SK-N-SH (cell line): ENCODE measurements around the gene LEPROT. TPM values are rescaled to one million over a fixed set of nuclear protein-coding genes. Genes with fewer than 3 reads are reported as not detected.

Experiments
- CTCF ChIA-PET: fragments of 300-600, 350-600 bp; formaldehyde crosslinking; extraction: SDS; loops from one replicate; lab custom pipeline; 2021; lab: Yijun Ruan, JAX
- POLR2A ChIA-PET: fragments of 350-600 bp; sonication (Branson Sonifier 250); formaldehyde crosslinking; extraction: SDS; loops from one replicate; lab custom pipeline; 2020; ENCODE audit warnings: antibody characterized with exemption, inconsistent platforms; lab: Yijun Ruan, JAX
- DNase-seq: peaks from one replicate; pipeline ENCODE4 v3.0.0; 2012
- H2AFZ ChIP-seq: fragments of 200-600 bp; sonication (generic); 2 replicates; pipeline ENCODE4 v1.8.1; 2016; ENCODE audit warnings: antibody characterized with exemption, mild to moderate bottlenecking, low read depth
- H3F3A ChIP-seq: fragments of 200-600 bp; sonication (generic); replicated peaks from 2 replicates; pipeline ENCODE3; 2016; ENCODE audit warnings: antibody characterized with exemption, mild to moderate bottlenecking; ENCODE audit not compliant: insufficient read depth
- H3K27ac ChIP-seq, 2 experiments: fragments of 200-500 bp in 1 of 2; fragments of 200-600 bp in 1 of 2; sonication (Bioruptor generic) in 1 of 2; sonication (generic), shearing (Covaris generic) in 1 of 2; 2 replicates each; pipeline versions ENCODE4 v1.5.1 to v1.6.1; 2014 to 2016; ENCODE audit warnings: low read depth in 2 of 2, inconsistent platforms in 1 of 2, low read length in 1 of 2, mild to moderate bottlenecking in 1 of 2, mixed read lengths in 1 of 2
- H3K27me3 ChIP-seq: fragments of 200-600 bp; sonication (generic), shearing (Covaris generic); 2 replicates; pipeline ENCODE4 v1.6.1; 2016; ENCODE audit warnings: mixed run types; ENCODE audit not compliant: insufficient read depth
- H3K36me3 ChIP-seq, 2 experiments: fragments of 200-500 bp in 1 of 2; fragments of 200-600 bp in 1 of 2; sonication (Bioruptor generic) in 1 of 2; sonication (generic) in 1 of 2; replicated peaks in 1 of 2; 2 replicates each; pipeline versions ENCODE3 to v1.5.1; 2014 to 2016; ENCODE audit warnings: low read length in 1 of 2, mild to moderate bottlenecking in 1 of 2; ENCODE audit not compliant: insufficient read depth in 2 of 2, control insufficient read depth in 1 of 2
- H3K4me1 ChIP-seq, 2 experiments: fragments of 200-500 bp in 1 of 2; fragments of 200-600 bp in 1 of 2; sonication (Bioruptor generic) in 1 of 2; sonication (generic), shearing (Covaris generic) in 1 of 2; 2 replicates each; pipeline versions ENCODE4 v1.5.1 to v1.6.1; 2014 to 2016; ENCODE audit warnings: low read depth in 1 of 2, low read length in 1 of 2, mixed run types in 1 of 2; ENCODE audit not compliant: insufficient read depth in 2 of 2, control insufficient read depth in 1 of 2
- H3K4me2 ChIP-seq: fragments of 200-600 bp; sonication (generic), shearing (Covaris generic); 2 replicates; pipeline ENCODE4 v1.6.1; 2017; ENCODE audit warnings: mixed run types
- H3K4me3 ChIP-seq, 2 experiments: fragments of 200-500 bp in 1 of 2; fragments of 200-600 bp in 1 of 2; sonication (Bioruptor generic) in 1 of 2; sonication (generic), shearing (Covaris generic) in 1 of 2; 2 replicates each; pipeline versions ENCODE4 v1.5.1 to v1.8.1; 2014 to 2016; ENCODE audit warnings: low read depth in 2 of 2, inconsistent platforms in 1 of 2, low read length in 1 of 2, mild to moderate bottlenecking in 1 of 2, mixed read lengths in 1 of 2, moderate library complexity in 1 of 2
- H3K79me2 ChIP-seq: fragments of 200-600 bp; sonication (generic); 2 replicates; pipeline ENCODE4 v1.8.1; 2017; ENCODE audit warnings: mild to moderate bottlenecking; ENCODE audit not compliant: insufficient read depth
- H3K9ac ChIP-seq: fragments of 200-600 bp; sonication (generic); 2 replicates; pipeline ENCODE4 v1.6.1; 2017; ENCODE audit warnings: mixed run types
- H3K9me2 ChIP-seq: fragments of 200-600 bp; sonication (generic); 2 replicates; pipeline ENCODE4 v1.6.1; 2017; ENCODE audit warnings: mixed run types
- H3K9me3 ChIP-seq: fragments of 200-600 bp; sonication (generic); 2 replicates; pipeline ENCODE4 v1.6.1; 2017; ENCODE audit warnings: mixed run types, mild to moderate bottlenecking, moderate library complexity
- H4K20me1 ChIP-seq: fragments of 200-600 bp; sonication (generic); 2 replicates; pipeline ENCODE4 v1.6.1; 2017; ENCODE audit warnings: mild to moderate bottlenecking, mixed run types; ENCODE audit not compliant: insufficient read depth
- ELF1 ChIP-seq: IDR thresholded peaks from 2 replicates; pipeline ENCODE4 v1.4.0; 2012
- EP300 ChIP-seq, 2 experiments: IDR thresholded peaks; 2 replicates each; pipeline versions ENCODE4 v1.4.0 to v1.6.1; 2012; ENCODE audit warnings: borderline replicate concordance in 1 of 2, low read depth in 1 of 2, low read length in 1 of 2
- EZH2phosphoT487 ChIP-seq: fragments of 200-600 bp; sonication (generic); IDR thresholded peaks from 2 replicates; pipeline ENCODE4 v1.6.1; 2017; ENCODE audit warnings: low read depth, mixed run types, mild to moderate bottlenecking, antibody characterized with exemption, moderate library complexity, borderline replicate concordance
- FOSL2 ChIP-seq: IDR thresholded peaks from 2 replicates; pipeline ENCODE4 v1.4.0; 2012; ENCODE audit warnings: low read depth, mild to moderate bottlenecking, moderate library complexity, borderline replicate concordance
- FOXJ3 ChIP-seq: sonication (generic); formaldehyde crosslinking; IDR thresholded peaks from 2 replicates; pipeline ENCODE4 v1.5.1; 2020; ENCODE audit warnings: mild to moderate bottlenecking, missing genetic modification reagents
- GABPA ChIP-seq: IDR thresholded peaks from 2 replicates; pipeline ENCODE4 v1.4.0; 2012; ENCODE audit warnings: low read depth, mild to moderate bottlenecking
- GATA2 ChIP-seq: sonication (generic); formaldehyde crosslinking; IDR thresholded peaks from 2 replicates; pipeline ENCODE4 v1.5.0; 2020; ENCODE audit warnings: mild to moderate bottlenecking, missing genetic modification reagents
- JUND ChIP-seq: IDR thresholded peaks from 2 replicates; pipeline ENCODE4 v1.4.0; 2012
- MEF2A ChIP-seq: IDR thresholded peaks from 2 replicates; pipeline ENCODE4 v1.4.0; 2012; ENCODE audit warnings: low read depth, borderline replicate concordance
- MXI1 ChIP-seq: IDR thresholded peaks from 2 replicates; pipeline ENCODE4 v1.6.1; 2012; ENCODE audit warnings: mild to moderate bottlenecking, low read depth, low read length, improper control_type of control experiment
- NFIC ChIP-seq: IDR thresholded peaks from 2 replicates; pipeline ENCODE4 v1.4.0; 2012; ENCODE audit warnings: borderline replicate concordance
- NRF1 ChIP-seq: IDR thresholded peaks from 2 replicates; pipeline ENCODE4 v1.6.1; 2012; ENCODE audit warnings: low read depth, mild to moderate bottlenecking, low read length
- POLR2AphosphoS5 ChIP-seq: IDR thresholded peaks from 2 replicates; pipeline ENCODE4 v1.6.1; 2012; ENCODE audit warnings: low read depth, low read length
- RCOR1 ChIP-seq: fragments of 150-350 bp; IDR thresholded peaks from 2 replicates; pipeline ENCODE4 v1.6.1; 2017; ENCODE audit warnings: antibody characterized with exemption, low read length
- SMC3 ChIP-seq: IDR thresholded peaks from 2 replicates; pipeline ENCODE4 v1.6.1; 2012; ENCODE audit warnings: low read depth, low read length, improper control_type of control experiment
- TCF12 ChIP-seq: IDR thresholded peaks from 2 replicates; pipeline ENCODE4 v1.4.0; 2012
- TEAD4 ChIP-seq: IDR thresholded peaks from 2 replicates; pipeline ENCODE4 v1.4.0; 2012; ENCODE audit warnings: mild to moderate bottlenecking, borderline replicate concordance; ENCODE audit not compliant: insufficient read depth
- YY1 ChIP-seq: IDR thresholded peaks from 2 replicates; pipeline ENCODE4 v1.4.0; 2012; ENCODE audit warnings: low read depth, mild to moderate bottlenecking
- WGBS: methylation state at CpG from one replicate; pipeline ENCODE4 v1.1.6; 2017; ENCODE audit warnings: low lambda C conversion rate; 5-methylcytosine and 5-hydroxymethylcytosine counted together
- polyA plus RNA-seq, 3 experiments: library from polyadenylated mRNA; depleted of rRNA; stranded (reverse); fragments of >200 nt; gene quantifications; 2 replicates each; pipeline ENCODE4 v1.2.3, GENCODE V29; 2012
- TF ChIP-seq, protein P1 (sequence below): IDR thresholded peaks from 2 replicates; pipeline ENCODE4 v1.4.0; 2012; ENCODE audit warnings: low read depth
- TF ChIP-seq, protein P2 (sequence below): IDR thresholded peaks from 2 replicates; pipeline ENCODE4; 2012

LEPROT gene
- polyA plus RNA-seq, 1 of the 3 experiments (the other 2 are of a cell fraction): 38.9 TPM

GRCh38 chr1:65480684-65481405, 60.4 kb downstream of the LEPROT start:
- CTCF ChIA-PET: interaction anchor here (1.0 to 1.2 kb wide), 2 partner anchors 14 to 207 kb away, joined by 3 to 5 read pairs; no protein-coding TSS in a partner anchor
- DNase-seq: no peak
- 78% methylated on average over 4 of the region's 4 CpGs for WGBS
- Histone ChIP-seq H3K9me3 (no peaks in the 10 kb centered on the region), H3K27me3 (no peaks in the 10 kb centered on the region), H3K9ac (no peak overlapping the region), H3K4me2 (no peak overlapping the region), H3K4me1 (no peaks in the 10 kb centered on the region), H2AFZ (no peak overlapping the region), H3K79me2 (no peaks in the 10 kb centered on the region), H4K20me1 (no peaks in the 10 kb centered on the region), H3K4me3 (no peak overlapping the region), H3K36me3 (no peaks in the 10 kb centered on the region), H3K27ac (no peak overlapping the region), H3F3A (no peaks in the 10 kb centered on the region), H3K9me2 (no peaks in the 10 kb centered on the region)
- TF ChIP-seq MXI1: no peak
- no peak for TF ChIP-seq EP300 (IDR thresholded peaks at IDR 0.05; ENCODE audit: borderline replicate concordance in 1 of 2, low read depth in 1 of 2, low read length in 1 of 2)
- TF ChIP-seq NRF1: no peak
- no peak for TF ChIP-seq GATA2 (CRISPR knock-in tag)
- TF ChIP-seq RCOR1: no peak
- TF ChIP-seq YY1: no peak
- TF ChIP-seq FOXJ3 (CRISPR knock-in tag): no peak
- TF ChIP-seq FOSL2: no peak
- no peak for TF ChIP-seq TEAD4
- TF ChIP-seq, protein P1, sequence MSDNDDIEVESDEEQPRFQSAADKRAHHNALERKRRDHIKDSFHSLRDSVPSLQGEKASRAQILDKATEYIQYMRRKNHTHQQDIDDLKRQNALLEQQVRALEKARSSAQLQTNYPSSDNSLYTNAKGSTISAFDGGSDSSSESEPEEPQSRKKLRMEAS: no peak
- no peak for TF ChIP-seq SMC3
- TF ChIP-seq POLR2AphosphoS5: no peak
- no peak for TF ChIP-seq JUND
- POLR2A ChIA-PET: no interaction called here

GRCh38 chr1:65483993-65484754, 63.7 kb downstream of the LEPROT start:
- no peaks in the 10 kb centered on the region for H3K9me2 ChIP-seq
- no peaks in the 10 kb centered on the region for H3K9me3 ChIP-seq
- no peak overlapping the region for H2AFZ ChIP-seq
- no peak overlapping the region for H3K9ac ChIP-seq
- H3K4me2 ChIP-seq: no peak overlapping the region
- H3K27me3 ChIP-seq: no peaks in the 10 kb centered on the region
- no peaks in the 10 kb centered on the region for H4K20me1 ChIP-seq
- no peaks in the 10 kb centered on the region for H3K4me1 ChIP-seq
- 70% methylated on average over 8 of the region's 8 CpGs for WGBS
- H3K79me2 ChIP-seq: no peaks in the 10 kb centered on the region
- H3K36me3 ChIP-seq: no peaks in the 10 kb centered on the region
- TF ChIP-seq GABPA: no peak
- TF ChIP-seq, protein P2, sequence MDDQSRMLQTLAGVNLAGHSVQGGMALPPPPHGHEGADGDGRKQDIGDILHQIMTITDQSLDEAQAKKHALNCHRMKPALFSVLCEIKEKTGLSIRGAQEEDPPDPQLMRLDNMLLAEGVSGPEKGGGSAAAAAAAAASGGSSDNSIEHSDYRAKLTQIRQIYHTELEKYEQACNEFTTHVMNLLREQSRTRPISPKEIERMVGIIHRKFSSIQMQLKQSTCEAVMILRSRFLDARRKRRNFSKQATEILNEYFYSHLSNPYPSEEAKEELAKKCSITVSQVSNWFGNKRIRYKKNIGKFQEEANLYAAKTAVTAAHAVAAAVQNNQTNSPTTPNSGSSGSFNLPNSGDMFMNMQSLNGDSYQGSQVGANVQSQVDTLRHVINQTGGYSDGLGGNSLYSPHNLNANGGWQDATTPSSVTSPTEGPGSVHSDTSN: no peak
- no peak for TF ChIP-seq NRF1
- TF ChIP-seq MEF2A: no peak
- no peak for TF ChIP-seq EZH2phosphoT487
- TF ChIP-seq TCF12: no peak
- no peak for TF ChIP-seq NFIC
- no peak for TF ChIP-seq RCOR1
- TF ChIP-seq, protein P1: no peak
- TF ChIP-seq EP300 (IDR thresholded peaks at IDR 0.05; ENCODE audit: borderline replicate concordance in 1 of 2, low read depth in 1 of 2, low read length in 1 of 2): no peak
- TF ChIP-seq GATA2 (CRISPR knock-in tag): no peak
- TF ChIP-seq ELF1: no peak
- no peak for TF ChIP-seq YY1
- TF ChIP-seq FOSL2: no peak
- no peak overlapping the region for H3K27ac ChIP-seq
- CTCF ChIA-PET: interaction anchor here (1.2 kb wide), 1 partner anchor 24 kb away, joined by 3 read pairs; no protein-coding TSS in a partner anchor
- POLR2A ChIA-PET: no interaction called here
- H3F3A ChIP-seq: no peaks in the 10 kb centered on the region
- no peak for DNase-seq
- no peak overlapping the region for H3K4me3 ChIP-seq
